Lower leg skin (tissue), 3 donors: ENCODE results near the gene POU6F2.

Experiments
- CTCF ChIP-seq, 3 donors: fragments of 450-650 bp; IDR thresholded peaks; one replicate each; pipeline ENCODE4 v1.5.1; 2016; ENCODE audit warnings: antibody characterized with exemption in 3 of 3, mild to moderate bottlenecking in 3 of 3, moderate library complexity in 2 of 3
- POLR2A ChIP-seq, 2 donors: fragments of 450-650 bp; IDR thresholded peaks; one replicate each; pipeline ENCODE4 v1.6.1; 2016 to 2017; ENCODE audit warnings: antibody characterized with exemption in 2 of 2, mild to moderate bottlenecking in 1 of 2, moderate library complexity in 1 of 2

GRCh38 chr7:39458061-39458745 is 480.5 kb downstream of the POU6F2 start:
- no peak for TF ChIP-seq POLR2A (IDR thresholded peaks at IDR 0.05)
- no peak for TF ChIP-seq CTCF (IDR thresholded peaks at IDR 0.05)
